ENCODE data around the gene WIPI1.

- no peak for TF ChIP-seq CTCF (IDR thresholded peaks at IDR 0.05)
- TF ChIP-seq EP300 (IDR thresholded peaks at IDR 0.05), result no peak
- no peak for TF ChIP-seq POLR2AphosphoS5 (IDR thresholded peaks at IDR 0.05)
These were observed 72.4 kb downstream of the WIPI1 start for GRCh38 chr17:68384941-68385340.
